Upper lobe of right lung (tissue), 1 donor: ENCODE data around the gene TENT5C. TPM values are rescaled to one million over a fixed set of nuclear protein-coding genes. Genes with fewer than 3 reads are reported as not detected.

ENCODE experiments used
- ATAC-seq: fragments of 200-7000 bp; cut with Tn5 transposase; one replicate; pipeline ENCODE4 v1.9.1; 2020; ENCODE audit warnings: mild to moderate bottlenecking, moderate library complexity
- DNase-seq: peaks from one replicate; pipeline ENCODE4 v3.0.0-alpha.2; 2020
- H3K27ac ChIP-seq: fragments of 200-600 bp; one replicate; pipeline ENCODE4 v1.8.0; 2022
- H3K27me3 ChIP-seq: fragments of 200-600 bp; one replicate; pipeline ENCODE4 v1.8.0; 2022; ENCODE audit warnings: mild to moderate bottlenecking
- H3K36me3 ChIP-seq: fragments of 200-600 bp; one replicate; pipeline ENCODE4 v1.8.0; 2022
- H3K4me1 ChIP-seq: fragments of 200-600 bp; one replicate; pipeline ENCODE4 v1.8.0; 2022
- H3K4me3 ChIP-seq: fragments of 200-600 bp; one replicate; pipeline ENCODE4 v1.8.0; 2022; ENCODE audit warnings: mild to moderate bottlenecking
- H3K9me3 ChIP-seq: fragments of 200-600 bp; one replicate; pipeline ENCODE4 v1.8.0; 2022
- intact Hi-C: fragments of 100-400 bp; cut with DNase I; formaldehyde crosslinking; loops from one replicate; pipeline ENCODE4 v1.11.0; 2022
- total RNA-seq: library from RNA; stranded (reverse); fragmentation: NEBNext Ultra II Directional; extraction: Animal tissue kit (Norgen Biotek cat#: 25700); gene quantifications from one replicate; pipeline ENCODE4 v1.2.1, GENCODE V29; 2021
- TF ChIP-seq, protein P1 (sequence below): fragments of 200-600 bp; IDR thresholded peaks from one replicate; pipeline ENCODE4 v1.8.0; 2022; ENCODE audit warnings: antibody characterized with exemption
- donor health status: DM: no; HTN: yes; CAD: no; lungs with severe emphysema.

The TENT5C gene
- total RNA-seq, 1 donor from 2014 or later = 13.7 TPM

DNA sequence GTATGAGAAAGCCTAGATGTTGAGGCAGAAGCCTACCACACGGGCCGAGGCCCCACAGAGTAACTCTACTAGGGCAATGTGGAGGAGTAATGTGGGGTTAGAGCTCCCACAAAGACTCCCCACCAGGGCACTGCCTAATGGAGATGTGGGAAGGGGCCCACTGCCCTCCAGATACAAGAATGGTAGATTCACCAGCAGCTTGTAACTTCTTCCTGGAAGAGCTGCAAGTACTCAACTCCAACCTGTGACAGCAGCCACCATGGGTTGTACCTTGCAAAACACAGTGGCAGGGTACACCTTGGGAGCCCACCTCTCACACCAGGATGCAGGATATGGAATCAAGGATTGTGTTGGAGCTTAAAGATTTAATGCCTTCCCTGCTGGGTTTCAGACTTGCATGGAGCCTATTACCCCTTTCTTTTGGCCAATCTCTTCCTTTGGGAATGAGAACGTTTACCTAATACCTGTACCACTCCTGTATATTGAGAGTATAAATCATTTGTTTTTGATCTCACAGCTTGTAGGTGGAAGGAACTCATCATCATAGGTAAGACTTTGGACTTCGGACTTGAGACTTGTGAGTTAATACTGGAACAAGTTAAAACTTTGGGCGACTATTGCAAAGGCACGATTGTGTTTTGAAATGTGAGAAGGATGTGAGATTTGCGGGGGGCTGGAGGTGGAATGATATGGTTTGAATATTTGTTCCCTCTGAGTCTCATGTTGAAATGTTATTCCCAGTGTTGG, 57.5 kb downstream of the TENT5C start:
- intact Hi-C loops = no loop called here
- H3K36me3 ChIP-seq = no peaks in the 10 kb centered on the region
- ATAC-seq = no peak
- no peak overlapping the region for H3K27ac ChIP-seq
- H3K9me3 ChIP-seq = no peaks in the 10 kb centered on the region
- DNase-seq = no peak
- peaks cover 3% of the 10 kb centered on the region for H3K4me1 ChIP-seq
- H3K27me3 ChIP-seq = no peaks in the 10 kb centered on the region
- TF ChIP-seq, protein P1, sequence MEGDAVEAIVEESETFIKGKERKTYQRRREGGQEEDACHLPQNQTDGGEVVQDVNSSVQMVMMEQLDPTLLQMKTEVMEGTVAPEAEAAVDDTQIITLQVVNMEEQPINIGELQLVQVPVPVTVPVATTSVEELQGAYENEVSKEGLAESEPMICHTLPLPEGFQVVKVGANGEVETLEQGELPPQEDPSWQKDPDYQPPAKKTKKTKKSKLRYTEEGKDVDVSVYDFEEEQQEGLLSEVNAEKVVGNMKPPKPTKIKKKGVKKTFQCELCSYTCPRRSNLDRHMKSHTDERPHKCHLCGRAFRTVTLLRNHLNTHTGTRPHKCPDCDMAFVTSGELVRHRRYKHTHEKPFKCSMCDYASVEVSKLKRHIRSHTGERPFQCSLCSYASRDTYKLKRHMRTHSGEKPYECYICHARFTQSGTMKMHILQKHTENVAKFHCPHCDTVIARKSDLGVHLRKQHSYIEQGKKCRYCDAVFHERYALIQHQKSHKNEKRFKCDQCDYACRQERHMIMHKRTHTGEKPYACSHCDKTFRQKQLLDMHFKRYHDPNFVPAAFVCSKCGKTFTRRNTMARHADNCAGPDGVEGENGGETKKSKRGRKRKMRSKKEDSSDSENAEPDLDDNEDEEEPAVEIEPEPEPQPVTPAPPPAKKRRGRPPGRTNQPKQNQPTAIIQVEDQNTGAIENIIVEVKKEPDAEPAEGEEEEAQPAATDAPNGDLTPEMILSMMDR = no peak
- no peak overlapping the region for H3K4me3 ChIP-seq

- Histone ChIP-seq H3K4me1 (no peaks in the 10 kb centered on the region), H3K36me3 (no peaks in the 10 kb centered on the region), H3K27me3 (no peaks in the 10 kb centered on the region), H3K9me3 (no peaks in the 10 kb centered on the region), H3K4me3 (no peak overlapping the region), H3K27ac (no peak overlapping the region)
- intact Hi-C loops = no loop called here
- ATAC-seq (no peak), DNase-seq (no peak)
- TF ChIP-seq, protein P1 = no peak
These were observed 58.5 kb downstream of the TENT5C start for GRCh38 chr1:117664314-117664713.

- intact Hi-C loops = no loop called here
- DNase-seq (no peak), ATAC-seq (no peak)
- Histone ChIP-seq H3K4me1 (no peaks in the 10 kb centered on the region), H3K27ac (no peak overlapping the region), H3K27me3 (no peaks in the 10 kb centered on the region), H3K4me3 (no peak overlapping the region), H3K36me3 (no peaks in the 10 kb centered on the region), H3K9me3 (no peaks in the 10 kb centered on the region)
- TF ChIP-seq, protein P1 = no peak
These were observed 59.9 kb downstream of the TENT5C start for GRCh38 chr1:117665556-117666270.

DNA sequence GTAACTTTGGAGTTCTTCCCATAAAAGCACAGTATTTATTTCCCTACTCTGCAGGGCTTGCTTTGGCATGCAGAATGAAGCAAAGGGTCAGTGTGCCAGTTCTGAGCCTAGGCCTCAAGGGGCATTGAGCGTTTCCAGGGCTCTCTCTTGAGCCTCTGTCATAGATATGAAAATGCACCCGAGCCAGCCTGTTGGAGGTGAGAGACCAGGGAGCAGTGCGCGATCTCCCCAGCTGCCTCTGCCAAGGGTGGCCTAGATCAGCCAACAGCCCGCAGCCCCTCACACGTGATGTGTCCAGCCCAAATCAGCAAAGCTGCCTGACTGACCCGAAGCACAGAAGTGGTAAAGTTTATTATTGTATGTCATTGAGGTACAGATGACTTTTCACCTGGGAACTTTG, 63.7 kb downstream of the TENT5C start:
- Histone ChIP-seq H3K9me3 (no peaks in the 10 kb centered on the region), H3K4me3 (no peak overlapping the region), H3K27me3 (no peaks in the 10 kb centered on the region), H3K4me1 (no peaks in the 10 kb centered on the region), H3K27ac (no peak overlapping the region), H3K36me3 (no peaks in the 10 kb centered on the region)
- intact Hi-C loops = no loop called here
- no peak for ATAC-seq
- TF ChIP-seq, protein P1 = no peak
- no peak for DNase-seq

DNA sequence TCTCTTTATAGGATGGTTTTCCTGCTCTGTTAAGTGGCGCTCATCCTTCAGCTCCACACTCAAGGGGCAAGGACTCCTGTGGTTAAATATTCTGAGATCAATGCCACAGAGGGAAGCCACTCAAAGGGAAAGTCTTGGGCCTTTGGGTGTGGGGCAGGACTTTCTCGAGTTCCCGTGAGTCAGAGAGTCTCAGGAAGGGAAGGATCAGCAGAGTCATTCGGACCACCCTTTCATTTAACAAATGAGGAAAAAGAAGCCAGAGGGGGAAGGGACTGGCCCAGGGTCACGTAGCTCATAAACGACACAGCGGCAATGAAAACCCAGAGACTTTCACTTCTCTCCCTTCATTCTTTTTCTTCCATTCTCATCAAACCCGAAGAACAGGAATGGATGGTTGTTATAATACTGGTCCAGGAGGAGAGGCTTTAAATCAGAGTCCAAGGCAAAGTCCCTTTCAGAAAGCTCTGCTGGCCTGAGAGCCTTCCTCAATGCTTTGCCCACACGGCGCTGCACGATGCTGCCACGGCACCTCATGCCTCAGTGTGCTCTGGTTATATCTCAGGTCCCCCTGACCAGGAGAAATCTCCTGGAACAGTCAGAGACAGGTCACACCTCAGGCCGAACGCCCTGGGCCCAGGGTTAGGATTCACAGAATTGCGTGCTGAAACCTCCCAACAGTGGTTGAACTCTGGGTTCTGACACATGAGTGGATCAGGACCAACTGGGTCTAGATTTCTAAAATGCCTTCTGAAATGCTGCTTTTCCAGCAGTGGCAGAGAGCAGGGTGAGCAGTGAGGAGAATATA, 65.3 kb downstream of the TENT5C start:
- Histone ChIP-seq H3K36me3 (no peaks in the 10 kb centered on the region), H3K4me3 (no peak overlapping the region), H3K9me3 (no peaks in the 10 kb centered on the region), H3K27me3 (no peaks in the 10 kb centered on the region), H3K4me1 (no peaks in the 10 kb centered on the region), H3K27ac (no peak overlapping the region)
- intact Hi-C loops = no loop called here
- TF ChIP-seq, protein P1 = no peak
- DNase-seq = no peak
- no peak for ATAC-seq
